Tibial artery (tissue), 4 donors: ENCODE data around the gene MYO1B.
A peak's percentile ranks its signal among the peaks of the same experiment; 100 is the strongest.

Experiments
- DNase-seq, 2 donors: peaks; one replicate each; pipeline ENCODE4 v3.0.0-alpha.2; 2019
- H3K27ac ChIP-seq, 2 donors: fragments of 200-600 bp; sonication (generic) in 1 of 2; 1 replicate in 1 of 2; 2 replicates in 1 of 2; pipeline ENCODE4 v1.5.1; 2018 to 2019; ENCODE audit warnings: mild to moderate bottlenecking in 1 of 2
- H3K27me3 ChIP-seq, 2 donors: fragments of 200-600 bp; sonication (generic) in 1 of 2; one replicate each; pipeline versions ENCODE4 v1.5.1 to v1.6.0; 2016 to 2019
- H3K36me3 ChIP-seq, 3 donors: fragments of 200-600 bp; sonication (generic) in 2 of 3; one replicate each; pipeline ENCODE4 v1.5.1; 2016 to 2019; ENCODE audit warnings: mild to moderate bottlenecking in 2 of 3
- H3K4me1 ChIP-seq, 4 donors: fragments of 200-600 bp; sonication (generic) in 2 of 4; 1 replicate in 3 of 4; 2 replicates in 1 of 4; pipeline ENCODE4 v1.5.1; 2016 to 2019
- H3K4me3 ChIP-seq, 2 donors: fragments of 200-600 bp; sonication (generic) in 1 of 2; 1 replicate in 1 of 2; 2 replicates in 1 of 2; pipeline ENCODE4 v1.5.1; 2018 to 2019; ENCODE audit warnings: mild to moderate bottlenecking in 2 of 2
- H3K9me3 ChIP-seq, 3 donors: fragments of 200-600 bp; sonication (generic) in 1 of 3; one replicate each; pipeline ENCODE4 v1.5.1; 2016 to 2019
- intact Hi-C: fragments of 100-400 bp; cut with DNase I; formaldehyde crosslinking; loops from one replicate; pipeline ENCODE4 v1.15.0; 2023; ENCODE audit warnings: low total_unique reads
- TF ChIP-seq, protein P1 (sequence below), 2 experiments: fragments of 200-600 bp in 1 of 2; fragments of 450-650 bp in 1 of 2; IDR thresholded peaks; one replicate each; pipeline ENCODE4 v1.5.1; 2017 to 2019; ENCODE audit warnings: antibody characterized with exemption in 2 of 2, mild to moderate bottlenecking in 1 of 2, moderate library complexity in 1 of 2

MYO1B gene

DNA sequence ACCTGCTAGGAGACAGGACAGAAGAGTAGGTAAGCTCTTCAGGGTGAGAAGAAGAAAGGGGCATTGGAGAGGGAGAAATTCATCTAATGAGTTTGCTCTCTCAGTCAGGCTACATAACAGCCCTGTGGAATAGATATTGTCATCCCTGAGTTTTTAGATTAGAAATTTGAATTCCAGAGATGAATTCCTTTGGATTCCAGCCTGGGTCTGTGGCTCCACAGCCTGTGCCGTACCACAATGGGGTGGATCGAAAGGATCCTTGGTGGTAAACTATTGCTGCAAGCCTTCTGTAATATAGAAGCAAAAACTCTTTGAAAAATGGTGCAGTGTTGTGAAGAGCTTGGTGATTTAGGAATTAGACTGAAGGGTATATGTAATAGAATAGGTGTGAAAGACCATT, 21.0 kb downstream of the MYO1B start:
- Histone ChIP-seq H3K4me1 (peaks cover 0 to 63% (median 28%) of the 10 kb centered on the region in 4 donors), H3K9me3 (no peaks in the 10 kb centered on the region), H3K27me3 (no peaks in the 10 kb centered on the region), H3K4me3 (peak overlapping the region in 1 of 2 donors; percentile 9), H3K27ac (peak overlapping the region; percentile 58 to 71), H3K36me3 (no peaks in the 10 kb centered on the region)
- intact Hi-C loops, result no loop called here
- no peak for DNase-seq
- TF ChIP-seq, protein P1, sequence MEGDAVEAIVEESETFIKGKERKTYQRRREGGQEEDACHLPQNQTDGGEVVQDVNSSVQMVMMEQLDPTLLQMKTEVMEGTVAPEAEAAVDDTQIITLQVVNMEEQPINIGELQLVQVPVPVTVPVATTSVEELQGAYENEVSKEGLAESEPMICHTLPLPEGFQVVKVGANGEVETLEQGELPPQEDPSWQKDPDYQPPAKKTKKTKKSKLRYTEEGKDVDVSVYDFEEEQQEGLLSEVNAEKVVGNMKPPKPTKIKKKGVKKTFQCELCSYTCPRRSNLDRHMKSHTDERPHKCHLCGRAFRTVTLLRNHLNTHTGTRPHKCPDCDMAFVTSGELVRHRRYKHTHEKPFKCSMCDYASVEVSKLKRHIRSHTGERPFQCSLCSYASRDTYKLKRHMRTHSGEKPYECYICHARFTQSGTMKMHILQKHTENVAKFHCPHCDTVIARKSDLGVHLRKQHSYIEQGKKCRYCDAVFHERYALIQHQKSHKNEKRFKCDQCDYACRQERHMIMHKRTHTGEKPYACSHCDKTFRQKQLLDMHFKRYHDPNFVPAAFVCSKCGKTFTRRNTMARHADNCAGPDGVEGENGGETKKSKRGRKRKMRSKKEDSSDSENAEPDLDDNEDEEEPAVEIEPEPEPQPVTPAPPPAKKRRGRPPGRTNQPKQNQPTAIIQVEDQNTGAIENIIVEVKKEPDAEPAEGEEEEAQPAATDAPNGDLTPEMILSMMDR (IDR thresholded peaks at IDR 0.05), result no peak

DNA sequence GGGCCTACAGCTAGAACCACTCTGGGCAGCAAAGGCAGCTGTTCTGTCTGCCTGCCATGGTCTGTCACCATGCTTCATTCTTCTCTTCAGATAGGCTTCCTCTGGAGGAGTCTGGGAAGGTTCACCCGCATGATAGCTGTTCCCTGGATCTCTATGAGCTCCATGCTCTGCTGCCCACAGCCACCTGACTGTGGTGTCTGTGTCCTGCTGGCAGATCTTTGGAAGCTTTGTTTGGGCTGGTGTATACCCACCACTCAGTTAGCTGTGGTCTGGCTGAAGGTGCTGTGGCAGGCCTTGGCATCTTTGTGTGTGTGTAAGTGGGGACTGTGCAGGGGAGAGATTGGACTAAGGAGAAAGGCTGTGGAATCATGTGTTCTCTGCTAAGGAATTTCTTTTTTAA, 23.4 kb downstream of the MYO1B start:
- TF ChIP-seq, protein P1 (IDR thresholded peaks at IDR 0.05), result no peak
- intact Hi-C loops, result no loop called here
- H3K27me3 ChIP-seq, result no peaks in the 10 kb centered on the region
- H3K4me1 ChIP-seq, result peaks cover 0 to 71% (median 34%) of the 10 kb centered on the region in 4 donors
- no peak for DNase-seq
- no peaks in the 10 kb centered on the region for H3K9me3 ChIP-seq
- H3K27ac ChIP-seq, result no peak overlapping the region
- H3K36me3 ChIP-seq, result no peaks in the 10 kb centered on the region
- H3K4me3 ChIP-seq, result no peak overlapping the region

DNA sequence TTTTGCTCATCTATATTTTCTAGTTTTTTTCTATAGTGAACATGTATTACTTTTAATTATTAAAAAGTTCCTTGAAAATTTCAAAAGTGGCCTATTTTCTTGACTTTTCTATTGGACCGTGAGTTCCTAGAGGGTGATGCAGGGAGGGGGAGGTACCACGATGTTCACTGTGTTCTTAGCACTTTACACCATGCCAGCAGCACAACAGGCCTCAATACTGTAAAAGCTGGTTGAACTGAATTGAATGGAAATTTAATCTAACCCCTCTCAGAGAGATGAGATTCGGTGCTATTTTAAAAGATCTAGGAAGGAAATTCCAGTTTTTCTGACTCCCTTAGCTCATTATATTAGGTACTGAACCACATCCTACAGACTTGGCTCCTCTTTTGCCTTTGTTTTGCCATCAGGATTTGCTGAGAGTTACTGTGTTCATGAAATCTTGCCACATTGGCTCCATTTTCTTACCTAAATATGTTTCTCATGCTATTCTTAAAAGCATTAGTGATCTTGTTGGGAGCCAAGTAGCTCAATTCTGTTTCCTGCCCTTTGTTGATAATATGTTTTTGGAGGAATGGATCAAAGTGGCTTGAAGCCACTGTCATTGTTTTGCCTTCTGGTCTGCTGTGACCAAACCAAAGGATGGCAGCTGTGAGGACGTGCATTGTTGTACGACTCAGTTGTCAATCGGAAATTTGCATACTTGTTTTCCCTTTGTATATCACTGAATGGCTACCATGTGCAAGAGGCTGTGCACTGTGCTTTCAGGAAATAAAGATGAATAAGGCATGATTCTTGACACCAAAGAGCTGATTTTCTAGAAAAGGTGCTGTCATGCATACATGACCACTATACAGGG, 25.3 kb downstream of the MYO1B start:
- Histone ChIP-seq H3K4me3 (no peak overlapping the region), H3K27me3 (no peaks in the 10 kb centered on the region), H3K4me1 (peaks cover 0 to 67% (median 35%) of the 10 kb centered on the region in 4 donors), H3K36me3 (no peaks in the 10 kb centered on the region), H3K9me3 (no peaks in the 10 kb centered on the region), H3K27ac (peak overlapping the region; percentile 51 to 52)
- no peak for DNase-seq
- TF ChIP-seq, protein P1 (IDR thresholded peaks at IDR 0.05), result no peak
- intact Hi-C loops, result no loop called here

DNA sequence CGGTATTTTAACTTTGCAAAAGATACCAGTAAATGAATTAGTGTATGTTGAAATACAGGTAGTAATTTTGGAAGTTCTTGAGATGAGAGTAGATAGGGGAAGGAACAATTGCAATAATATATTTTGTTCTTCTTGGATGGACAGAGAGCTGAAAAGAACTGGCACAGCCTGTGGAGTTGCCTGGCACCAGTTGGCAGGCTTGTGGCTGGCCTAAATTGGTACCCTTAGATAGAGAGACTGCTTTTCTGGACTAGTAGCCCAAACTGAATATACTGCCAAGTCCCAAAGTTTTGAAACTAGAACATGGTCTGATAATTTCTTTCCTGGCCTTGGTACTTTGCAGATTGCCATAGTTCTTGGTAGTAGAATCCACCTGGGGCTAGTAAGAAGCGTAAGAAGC, 26.9 kb downstream of the MYO1B start:
- Histone ChIP-seq H3K4me3 (no peak overlapping the region), H3K4me1 (peaks cover 0 to 53% (median 29%) of the 10 kb centered on the region in 4 donors), H3K27ac (peak overlapping the region; percentile 56 to 65), H3K27me3 (no peaks in the 10 kb centered on the region), H3K9me3 (no peaks in the 10 kb centered on the region), H3K36me3 (peaks cover 0 to 1% (median 0%) of the 10 kb centered on the region in 3 donors)
- intact Hi-C loops, result no loop called here
- TF ChIP-seq, protein P1 (IDR thresholded peaks at IDR 0.05), result no peak
- DNase-seq, result no peak

DNA sequence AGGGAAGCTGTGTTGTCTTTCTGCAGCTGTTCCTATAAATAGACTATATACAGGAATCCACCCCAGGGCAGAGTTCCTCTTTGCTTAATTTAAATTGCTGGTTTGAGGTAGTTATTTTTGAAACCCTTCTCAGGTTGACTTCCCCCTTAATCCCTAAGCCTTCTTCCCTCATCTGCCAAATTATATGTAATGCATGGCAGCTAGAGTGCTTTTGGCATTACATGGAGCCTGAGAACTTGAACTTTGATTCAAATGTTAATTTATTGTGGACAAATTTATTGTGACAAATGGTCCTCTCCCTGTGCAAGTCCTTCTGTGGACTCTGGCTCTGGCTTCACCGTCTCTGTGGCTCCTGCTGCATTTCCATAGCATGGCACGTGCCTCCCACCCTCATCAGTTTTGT, 29.2 kb downstream of the MYO1B start:
- intact Hi-C loops, result no loop called here
- H3K36me3 ChIP-seq, result peaks cover 0 to 9% (median 6%) of the 10 kb centered on the region in 3 donors
- H3K27me3 ChIP-seq, result no peaks in the 10 kb centered on the region
- H3K4me3 ChIP-seq, result no peak overlapping the region
- peak overlapping the region in 1 of 2 donors; percentile 34 for H3K27ac ChIP-seq
- peaks cover 0 to 53% (median 29%) of the 10 kb centered on the region in 4 donors for H3K4me1 ChIP-seq
- TF ChIP-seq, protein P1 (IDR thresholded peaks at IDR 0.05), result no peak
- H3K9me3 ChIP-seq, result no peaks in the 10 kb centered on the region
- no peak for DNase-seq
